Measurements from ENCODE around the gene TMEM60.

- TF ChIP-seq POLR2A (IDR thresholded peaks at IDR 0.05) (no peak), CTCF (IDR thresholded peaks at IDR 0.05) (no peak)
Observed at GRCh38 chr7:77796960-77797359, 1.3 kb downstream of the TMEM60 start.
